H9 (cell line): ENCODE data around the gene LZTFL1. TPM values are rescaled to one million over a fixed set of nuclear protein-coding genes. Genes with fewer than 3 reads are reported as not detected.

Experiments used
- DNase-seq: peaks from one replicate; pipeline ENCODE4 v3.0.0-alpha.2; 2017
- H2AFZ ChIP-seq: one replicate; pipeline ENCODE4 v1.6.1; 2013; ENCODE audit warnings: mild to moderate bottlenecking, low read length, control low read depth, moderate library complexity
- H2AK5ac ChIP-seq: 2 replicates; pipeline ENCODE4 v1.6.1; 2013; ENCODE audit warnings: low read length, control low read depth, mixed read lengths; ENCODE audit not compliant: insufficient read length
- H2BK120ac ChIP-seq: one replicate; pipeline ENCODE4 v1.6.1; 2013; ENCODE audit warnings: low read depth, mild to moderate bottlenecking, low read length, control low read depth, inconsistent platforms; ENCODE audit not compliant: poor library complexity, severe bottlenecking
- H2BK12ac ChIP-seq: 2 replicates; pipeline ENCODE4 v1.6.1; 2013; ENCODE audit warnings: low read length, control low read depth, mixed read lengths, low read depth; ENCODE audit not compliant: insufficient read length
- H2BK15ac ChIP-seq: 2 replicates; pipeline ENCODE4 v1.6.1; 2013; ENCODE audit warnings: low read depth, low read length, control low read depth
- H2BK20ac ChIP-seq: one replicate; pipeline ENCODE4 v1.6.1; 2013; ENCODE audit warnings: low read depth, mild to moderate bottlenecking, low read length, control low read depth, inconsistent platforms; ENCODE audit not compliant: poor library complexity, severe bottlenecking
- H2BK5ac ChIP-seq: 2 replicates; pipeline ENCODE4 v1.6.1; 2013; ENCODE audit warnings: low read length, control low read depth, mixed read lengths; ENCODE audit not compliant: insufficient read length
- H3K14ac ChIP-seq: 2 replicates; pipeline ENCODE4 v1.6.1; 2013; ENCODE audit warnings: low read length, control low read depth; ENCODE audit not compliant: insufficient read depth
- H3K18ac ChIP-seq: 2 replicates; pipeline ENCODE4 v1.6.1; 2013; ENCODE audit warnings: low read depth, mild to moderate bottlenecking, mixed read lengths, low read length, control low read depth; ENCODE audit not compliant: insufficient read length
- H3K23ac ChIP-seq: 2 replicates; pipeline ENCODE4 v1.6.1; 2013; ENCODE audit warnings: low read length, control low read depth, mixed read lengths, low read depth; ENCODE audit not compliant: insufficient read length
- H3K23me2 ChIP-seq: 2 replicates; pipeline ENCODE4 v1.6.1; 2013; ENCODE audit warnings: low read depth, mild to moderate bottlenecking, mixed read lengths, low read length, control low read depth; ENCODE audit not compliant: insufficient read length, poor library complexity, severe bottlenecking
- H3K27ac ChIP-seq: 2 replicates; pipeline ENCODE4 v1.5.1; 2013; ENCODE audit warnings: low read length, control low read depth, mixed read lengths, low read depth; ENCODE audit not compliant: insufficient read length
- H3K27me3 ChIP-seq: 2 replicates; pipeline ENCODE4 v1.6.1; 2013; ENCODE audit warnings: low read length, control low read depth, inconsistent platforms; ENCODE audit not compliant: insufficient read depth
- H3K4ac ChIP-seq: 2 replicates; pipeline ENCODE4 v1.6.1; 2013; ENCODE audit warnings: low read depth, mild to moderate bottlenecking, control low read depth, inconsistent platforms, low read length, moderate library complexity
- H3K4me1 ChIP-seq: 2 replicates; pipeline ENCODE4 v1.6.1; 2013; ENCODE audit warnings: low read length, control low read depth, inconsistent platforms; ENCODE audit not compliant: insufficient read depth
- H3K4me2 ChIP-seq: 2 replicates; pipeline ENCODE4 v1.6.1; 2013; ENCODE audit warnings: low read length, control low read depth, mixed read lengths; ENCODE audit not compliant: insufficient read length, insufficient read depth
- H3K56ac ChIP-seq: 2 replicates; pipeline ENCODE4 v1.6.1; 2013; ENCODE audit warnings: low read depth, mild to moderate bottlenecking, mixed read lengths, low read length, control low read depth; ENCODE audit not compliant: insufficient read length
- H3K79me1 ChIP-seq: 2 replicates; pipeline ENCODE4 v1.6.1; 2013; ENCODE audit warnings: low read depth, mild to moderate bottlenecking, moderate library complexity, low read length, control low read depth, inconsistent platforms; ENCODE audit not compliant: insufficient read depth, poor library complexity, severe bottlenecking
- H3K79me2 ChIP-seq: 2 replicates; pipeline ENCODE4 v1.6.1; 2013; ENCODE audit warnings: low read length, control low read depth, inconsistent platforms; ENCODE audit not compliant: insufficient read depth
- H3K9ac ChIP-seq: 2 replicates; pipeline ENCODE4 v1.6.1; 2013; ENCODE audit warnings: low read length, control low read depth, mixed read lengths; ENCODE audit not compliant: insufficient read length; ENCODE audit errors: extremely low read depth
- H3K9me3 ChIP-seq: one replicate; pipeline ENCODE4 v1.6.1; 2013; ENCODE audit warnings: low read depth, low read length, inconsistent platforms; ENCODE audit not compliant: control insufficient read depth
- H3T11ph ChIP-seq: one replicate; pipeline ENCODE4 v1.6.1; 2013; ENCODE audit warnings: mild to moderate bottlenecking, low read length, control low read depth, inconsistent platforms
- H4K20me1 ChIP-seq: one replicate; pipeline ENCODE4 v1.6.1; 2013; ENCODE audit not compliant: control insufficient read depth, insufficient read length, insufficient read depth
- H4K5ac ChIP-seq: 2 replicates; pipeline ENCODE4 v1.6.1; 2013; ENCODE audit warnings: low read depth, mild to moderate bottlenecking, mixed read lengths, low read length, control low read depth; ENCODE audit not compliant: insufficient read length
- H4K8ac ChIP-seq: replicated peaks from 2 replicates; pipeline ENCODE4 v1.6.1; 2013; ENCODE audit warnings: low read length, control low read depth, mixed read lengths, low read depth; ENCODE audit not compliant: insufficient read length
- H4K91ac ChIP-seq: 2 replicates; pipeline ENCODE4 v1.6.1; 2013; ENCODE audit warnings: low read depth, mild to moderate bottlenecking, moderate library complexity, mixed read lengths, low read length, control low read depth; ENCODE audit not compliant: insufficient read length
- H3K27ac Mint-ChIP-seq, 3 experiments: 2 replicates in 2 of 3; 3 replicates in 1 of 3; pipeline ENCODE4 v1.8.0; 2020 to 2021; ENCODE audit warnings: mixed read lengths in 3 of 3, mild to moderate bottlenecking in 1 of 3, moderate library complexity in 1 of 3
- H3K27me3 Mint-ChIP-seq: 2 replicates; pipeline ENCODE4 v1.8.0; 2021; ENCODE audit warnings: low read depth, mild to moderate bottlenecking, moderate library complexity, mixed read lengths
- H3K36me3 Mint-ChIP-seq, 3 experiments: 2 replicates in 2 of 3; 3 replicates in 1 of 3; pipeline ENCODE4 v1.8.0; 2020 to 2021; ENCODE audit warnings: low read depth in 3 of 3, mixed read lengths in 3 of 3; ENCODE audit not compliant: insufficient read depth in 1 of 3
- H3K4me1 Mint-ChIP-seq, 2 experiments: 2 replicates each; pipeline ENCODE4 v1.8.0; 2020; ENCODE audit warnings: mixed read lengths in 2 of 2
- H3K4me3 Mint-ChIP-seq, 2 experiments: 2 replicates in 1 of 2; 3 replicates in 1 of 2; pipeline ENCODE4 v1.8.0; 2020 to 2021; ENCODE audit warnings: mild to moderate bottlenecking in 2 of 2, mixed read lengths in 2 of 2, moderate library complexity in 1 of 2
- H3K9me3 Mint-ChIP-seq, 2 experiments: 2 replicates in 1 of 2; 3 replicates in 1 of 2; pipeline ENCODE4 v1.8.0; 2020; ENCODE audit warnings: mild to moderate bottlenecking in 2 of 2, mixed read lengths in 2 of 2, moderate library complexity in 1 of 2
- CTCF ChIP-seq: fragments of 200-600 bp; sonication (generic); conservative IDR thresholded peaks from 3 replicates; pipeline ENCODE4 v1.8.0; 2021; ENCODE audit warnings: antibody characterized with exemption, mild to moderate bottlenecking
- WGBS: extraction: QIAGEN DNeasy Blood & Tissue Kit; methylation state at CpG from one replicate; pipeline ENCODE4 v1.1.7; 2013; ENCODE audit warnings: missing lambda C conversion rate, low lambda C conversion rate, mixed read lengths; ENCODE audit not compliant: insufficient read length; ENCODE audit errors: extremely low coverage; 5-methylcytosine and 5-hydroxymethylcytosine counted together
- total RNA-seq: library from RNA; stranded (reverse); gene quantifications from 2 replicates; pipeline ENCODE4 v1.2.1, GENCODE V29; 2021

The LZTFL1 gene
- total RNA-seq, 1 experiment from 2014 or later = 12.2 TPM

- Histone ChIP-seq H3K9ac (no peak overlapping the region), H3T11ph (no peak overlapping the region), H3K4me2 (no peak overlapping the region), H3K14ac (no peak overlapping the region), H3K9me3 (no peaks in the 10 kb centered on the region), H2BK120ac (no peak overlapping the region), H3K4me1 (no peaks in the 10 kb centered on the region), H3K56ac (no peak overlapping the region), H3K27me3 (peaks cover 32% of the 10 kb centered on the region), H4K91ac (no peak overlapping the region), H3K18ac (no peak overlapping the region), H4K8ac (no peak overlapping the region), H4K20me1 (no peaks in the 10 kb centered on the region), H3K23ac (no peak overlapping the region), H3K23me2 (peaks cover 8% of the 10 kb centered on the region), H2AFZ (no peak overlapping the region), H2AK5ac (no peak overlapping the region), H2BK5ac (no peak overlapping the region), H3K79me2 (no peaks in the 10 kb centered on the region), H3K4ac (no peak overlapping the region), H2BK20ac (no peak overlapping the region), H3K79me1 (no peaks in the 10 kb centered on the region), H4K5ac (no peak overlapping the region), H2BK12ac (no peak overlapping the region), H3K27ac (no peak overlapping the region), H2BK15ac (no peak overlapping the region)
- Mint-ChIP-seq H3K27me3 (peaks cover 81% of the 10 kb centered on the region), H3K4me1 (peaks cover 10 to 14% of the 10 kb centered on the region in 2 experiments), H3K4me3 (no peak overlapping the region), H3K27ac (no peak overlapping the region), H3K36me3 (peaks cover 0 to 12% (median 2%) of the 10 kb centered on the region in 3 experiments; a peak in 4 of 7 replicates), H3K9me3 (peaks cover 6 to 14% of the 10 kb centered on the region in 2 experiments)
- TF ChIP-seq CTCF = no peak
- WGBS = no CpG with 5 or more reads among the region's 5 CpGs
- no peak for DNase-seq
Observed at GRCh38 chr3:45794177-45794560, 47.8 kb downstream of the LZTFL1 start.
